GM21576 (cell line): Measurements from ENCODE around the gene RASGRF2.

Experiments used
- ATAC-seq: cut with Tn5 transposase; IDR thresholded peaks from one replicate; pipeline ENCODE4 v1.9.1; 2021; ENCODE audit warnings: mild to moderate bottlenecking, moderate library complexity; ENCODE audit not compliant: unreplicated experiment

Gene RASGRF2

GRCh38 chr5:81195335-81195929, 235.3 kb downstream of the RASGRF2 start:
- no peak for ATAC-seq

- no peak for ATAC-seq
Observed at GRCh38 chr5:81202655-81203054, 242.5 kb downstream of the RASGRF2 start.

- ATAC-seq, result no peak
Observed at GRCh38 chr5:81203729-81204128, 243.6 kb downstream of the RASGRF2 start.

GRCh38 chr5:81204205-81204604, 244.0 kb downstream of the RASGRF2 start:
- ATAC-seq, result no peak

GRCh38 chr5:81205058-81205457, 244.9 kb downstream of the RASGRF2 start:
- ATAC-seq, result no peak

GRCh38 chr5:81207009-81207408, 246.8 kb downstream of the RASGRF2 start:
- no peak for ATAC-seq

- no peak for ATAC-seq
Observed at GRCh38 chr5:81208904-81209303, 248.7 kb downstream of the RASGRF2 start.

- ATAC-seq, result no peak
Observed at GRCh38 chr5:81209386-81209785, 249.2 kb downstream of the RASGRF2 start.

GRCh38 chr5:81209869-81210493, 249.8 kb downstream of the RASGRF2 start:
- no peak for ATAC-seq

- peak; percentile 53 for ATAC-seq
Observed at GRCh38 chr5:81212211-81212751, 252.1 kb downstream of the RASGRF2 start.

- no peak for ATAC-seq
Observed at GRCh38 chr5:81213070-81213469, 252.9 kb downstream of the RASGRF2 start.

GRCh38 chr5:81214848-81215247, 254.7 kb downstream of the RASGRF2 start:
- ATAC-seq, result no peak

GRCh38 chr5:81216152-81216551, 256.0 kb downstream of the RASGRF2 start:
- ATAC-seq, result no peak

GRCh38 chr5:81219389-81219788, 259.2 kb downstream of the RASGRF2 start:
- no peak for ATAC-seq

GRCh38 chr5:81222285-81222684, 262.1 kb downstream of the RASGRF2 start:
- ATAC-seq, result no peak

- no peak for ATAC-seq
Observed at GRCh38 chr5:81225463-81225862, 265.3 kb downstream of the RASGRF2 start.

GRCh38 chr5:81226286-81226685, 266.1 kb downstream of the RASGRF2 start:
- no peak for ATAC-seq

GRCh38 chr5:81226949-81227348, 266.8 kb downstream of the RASGRF2 start:
- no peak for ATAC-seq

- no peak for ATAC-seq
Observed at GRCh38 chr5:81228084-81228483, 267.9 kb downstream of the RASGRF2 start.

- ATAC-seq, result no peak
Observed at GRCh38 chr5:81230416-81230815, 270.3 kb downstream of the RASGRF2 start.

- ATAC-seq, result no peak
Observed at GRCh38 chr5:81232464-81233079, 272.4 kb downstream of the RASGRF2 start.

GRCh38 chr5:81233080-81233634, 273.0 kb downstream of the RASGRF2 start, which contains the start of gene CKMT2:
TSS of gene CKMT2 (plus strand) at chr5:81233322. CDS start at chr5:81251133, 17,811 bp downstream.
- no peak for ATAC-seq
